ENCODE data around the gene ATP1B1. TPM values are rescaled to one million over a fixed set of nuclear protein-coding genes. Genes with fewer than 3 reads are reported as not detected.
A peak's percentile ranks its signal among the peaks of the same experiment; 100 is the strongest.

The ATP1B1 gene
- total and polyA plus RNA-seq, 10 donors = 3.1 to 101 (median 57.3) TPM

DNA sequence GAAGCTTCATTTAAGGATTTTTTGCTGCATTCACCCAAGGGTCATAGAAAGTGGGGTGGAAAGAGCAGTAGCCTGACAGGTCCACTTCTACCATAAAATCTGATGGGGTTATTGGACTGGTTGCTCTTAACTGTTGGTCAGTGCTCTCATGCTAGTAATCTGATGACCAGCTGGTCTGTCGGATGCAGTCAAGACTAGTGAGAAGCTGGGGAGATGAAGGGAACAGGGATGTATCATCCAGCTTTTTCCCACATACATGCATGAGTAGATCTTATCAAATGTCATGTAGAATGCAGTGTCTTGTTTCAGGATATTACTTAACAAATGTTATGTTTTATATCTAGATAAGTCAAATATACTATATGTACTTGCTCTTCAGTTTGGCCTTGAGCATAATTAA is 11.1 kb downstream of the ATP1B1 start:
- Histone ChIP-seq H3K4me3 (no peak overlapping the region), H3K9me3 (no peaks in the 10 kb centered on the region), H3K4me1 (peaks cover 0 to 53% (median 19%) of the 10 kb centered on the region in 6 donors), H3K27me3 (replicated peaks in 1 of 7) (no peaks in the 10 kb centered on the region), H3K36me3 (peaks cover 0 to 26% (median 0%) of the 10 kb centered on the region in 6 donors), H3K27ac (peak overlapping the region in 1 of 8 donors; percentile 74)
- intact Hi-C loops (cut with DNase I; ENCODE audit: low total_unique reads) = no loop called here
- DNase-seq = no peak
- TF ChIP-seq, protein P1, sequence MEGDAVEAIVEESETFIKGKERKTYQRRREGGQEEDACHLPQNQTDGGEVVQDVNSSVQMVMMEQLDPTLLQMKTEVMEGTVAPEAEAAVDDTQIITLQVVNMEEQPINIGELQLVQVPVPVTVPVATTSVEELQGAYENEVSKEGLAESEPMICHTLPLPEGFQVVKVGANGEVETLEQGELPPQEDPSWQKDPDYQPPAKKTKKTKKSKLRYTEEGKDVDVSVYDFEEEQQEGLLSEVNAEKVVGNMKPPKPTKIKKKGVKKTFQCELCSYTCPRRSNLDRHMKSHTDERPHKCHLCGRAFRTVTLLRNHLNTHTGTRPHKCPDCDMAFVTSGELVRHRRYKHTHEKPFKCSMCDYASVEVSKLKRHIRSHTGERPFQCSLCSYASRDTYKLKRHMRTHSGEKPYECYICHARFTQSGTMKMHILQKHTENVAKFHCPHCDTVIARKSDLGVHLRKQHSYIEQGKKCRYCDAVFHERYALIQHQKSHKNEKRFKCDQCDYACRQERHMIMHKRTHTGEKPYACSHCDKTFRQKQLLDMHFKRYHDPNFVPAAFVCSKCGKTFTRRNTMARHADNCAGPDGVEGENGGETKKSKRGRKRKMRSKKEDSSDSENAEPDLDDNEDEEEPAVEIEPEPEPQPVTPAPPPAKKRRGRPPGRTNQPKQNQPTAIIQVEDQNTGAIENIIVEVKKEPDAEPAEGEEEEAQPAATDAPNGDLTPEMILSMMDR (IDR thresholded peaks at IDR 0.05 in 8 of 11, conservative IDR thresholded peaks at IDR 0.05 in 3 of 11) = no peak
- TF ChIP-seq POLR2AphosphoS5 (IDR thresholded peaks at IDR 0.05) = no peak
- no peak for TF ChIP-seq POLR2A (IDR thresholded peaks at IDR 0.05)
- WGBS, 5 donors = 83 to 96% (median 92%) methylated on average over 1 of the region's 1 CpG

DNA sequence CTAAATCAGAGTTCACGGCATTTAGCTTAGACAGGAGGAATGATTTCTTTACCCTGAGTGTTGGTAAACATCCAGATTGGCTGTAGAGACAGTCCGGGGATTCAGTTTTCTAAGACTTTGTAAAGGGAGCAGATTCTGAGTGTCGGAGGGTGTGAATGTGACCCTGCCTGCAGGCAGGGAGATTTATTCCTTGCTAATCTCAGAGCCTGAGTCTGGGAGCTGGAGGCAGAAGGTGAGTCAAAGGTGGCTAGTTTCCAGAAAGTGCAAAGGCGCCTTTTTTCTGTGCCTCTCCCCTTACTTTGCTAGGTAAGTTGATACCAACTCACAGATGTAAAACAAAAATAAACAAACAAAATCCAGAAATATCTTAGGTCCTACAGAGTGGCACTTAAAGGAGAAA is 11.7 kb downstream of the ATP1B1 start:
- no peak for DNase-seq
- H3K4me1 ChIP-seq = peaks cover 0 to 47% (median 19%) of the 10 kb centered on the region in 6 donors
- intact Hi-C loops (cut with DNase I; ENCODE audit: low total_unique reads) = no loop called here
- WGBS, 5 donors = 86 to 96% (median 91%) methylated on average over 4 of the region's 4 CpGs
- no peaks in the 10 kb centered on the region for H3K9me3 ChIP-seq
- peaks cover 0 to 22% (median 0%) of the 10 kb centered on the region in 6 donors for H3K36me3 ChIP-seq
- no peaks in the 10 kb centered on the region for H3K27me3 ChIP-seq (replicated peaks in 1 of 7)
- H3K4me3 ChIP-seq = no peak overlapping the region
- no peak overlapping the region for H3K27ac ChIP-seq
- TF ChIP-seq, protein P1 (IDR thresholded peaks at IDR 0.05 in 8 of 11, conservative IDR thresholded peaks at IDR 0.05 in 3 of 11) = no peak
- no peak for TF ChIP-seq POLR2A (IDR thresholded peaks at IDR 0.05)
- no peak for TF ChIP-seq POLR2AphosphoS5 (IDR thresholded peaks at IDR 0.05)

DNA sequence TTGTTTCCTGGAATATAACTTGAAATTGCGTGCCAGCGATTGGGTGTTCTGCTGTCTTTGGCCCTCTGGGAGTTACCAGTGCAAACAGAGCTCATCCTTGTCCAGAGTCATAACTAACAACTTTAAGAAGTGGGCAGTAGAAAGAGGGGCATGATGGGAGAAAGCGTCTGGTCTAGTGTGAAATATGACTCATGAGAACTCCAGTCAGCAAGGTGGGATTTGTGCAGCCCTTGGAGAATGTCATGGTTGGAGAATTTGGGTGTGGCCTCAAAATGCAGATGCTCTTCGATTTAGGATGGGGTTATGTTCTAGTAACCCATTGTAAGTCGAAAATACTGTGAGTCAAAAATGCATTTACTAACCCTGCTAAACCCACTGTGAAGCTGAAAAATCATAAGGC is 12.9 kb downstream of the ATP1B1 start:
- DNase-seq = no peak
- 80 to 90% (median 86%) methylated on average over 5 of the region's 5 CpGs for WGBS, 5 donors
- Histone ChIP-seq H3K4me1 (peaks cover 0 to 35% (median 16%) of the 10 kb centered on the region in 6 donors), H3K27me3 (replicated peaks in 1 of 7) (no peaks in the 10 kb centered on the region), H3K4me3 (no peak overlapping the region), H3K9me3 (no peaks in the 10 kb centered on the region), H3K27ac (no peak overlapping the region), H3K36me3 (peaks cover 0 to 11% (median 0%) of the 10 kb centered on the region in 6 donors)
- intact Hi-C loops (cut with DNase I; ENCODE audit: low total_unique reads) = no loop called here
- TF ChIP-seq POLR2AphosphoS5 (IDR thresholded peaks at IDR 0.05) (no peak), POLR2A (IDR thresholded peaks at IDR 0.05) (no peak)
- TF ChIP-seq, protein P1 (IDR thresholded peaks at IDR 0.05 in 8 of 11, conservative IDR thresholded peaks at IDR 0.05 in 3 of 11) = no peak

DNA sequence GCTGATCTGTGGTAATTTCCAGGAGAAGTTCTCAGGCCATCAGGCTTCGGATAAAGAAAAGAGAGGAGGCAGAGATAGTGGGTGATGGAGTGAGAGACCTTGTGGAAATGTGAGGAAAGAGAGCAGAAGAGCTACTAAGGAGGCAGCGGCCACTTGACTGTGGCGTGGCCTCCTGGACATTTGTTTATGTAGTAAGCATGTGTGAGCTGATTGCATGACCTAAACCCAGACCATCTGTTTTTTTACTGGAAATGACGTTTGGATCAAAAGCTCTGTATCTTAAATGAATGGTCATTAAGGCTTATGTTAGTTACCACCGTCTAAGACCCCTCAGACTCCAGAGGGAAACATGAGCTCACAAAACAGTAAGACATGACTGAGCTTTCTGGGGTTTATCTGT is 13.6 kb downstream of the ATP1B1 start:
- Histone ChIP-seq H3K27me3 (replicated peaks in 1 of 7) (no peaks in the 10 kb centered on the region), H3K9me3 (no peaks in the 10 kb centered on the region), H3K4me1 (peaks cover 0 to 30% (median 16%) of the 10 kb centered on the region in 6 donors), H3K4me3 (no peak overlapping the region), H3K36me3 (peaks cover 0 to 10% (median 0%) of the 10 kb centered on the region in 6 donors), H3K27ac (no peak overlapping the region)
- 81 to 86% (median 82%) methylated on average over 5 of the region's 5 CpGs for WGBS, 5 donors
- DNase-seq = no peak
- intact Hi-C loops (cut with DNase I; ENCODE audit: low total_unique reads) = no loop called here
- no peak for TF ChIP-seq POLR2A (IDR thresholded peaks at IDR 0.05)
- TF ChIP-seq, protein P1 (IDR thresholded peaks at IDR 0.05 in 8 of 11, conservative IDR thresholded peaks at IDR 0.05 in 3 of 11) = no peak
- no peak for TF ChIP-seq POLR2AphosphoS5 (IDR thresholded peaks at IDR 0.05)

Data from spleen (tissue), 11 donors.